Dermis microvascular lymphatic vessel endothelial cell (primary cell): ENCODE data around the gene PROCA1. TPM values are rescaled to one million over a fixed set of nuclear protein-coding genes. Genes with fewer than 3 reads are reported as not detected.

Source experiments
- DNase-seq, 2 donors: peaks; one replicate each; pipeline versions ENCODE4 v3.0.0 to v3.0.0-alpha.2; 2010; ENCODE audit warnings: low read depth in 2 of 2
- total RNA-seq: library from RNA; depleted of rRNA; stranded (reverse); fragments of >200 nt; gene quantifications from 2 replicates; pipeline ENCODE4 v1.2.1, GENCODE V29; 2014

The PROCA1 gene
- total RNA-seq, 1 donor from 2014 or later = 0.26 TPM

- peak; percentile 25 to 91 for DNase-seq
Measured at GRCh38 chr17:28710861-28711722, 596 bp downstream of the PROCA1 start.

GRCh38 chr17:28707339-28707720 lies 4.4 kb downstream of the PROCA1 start:
- no peak for DNase-seq

- DNase-seq = no peak
Measured at GRCh38 chr17:28706471-28707338, 5.0 kb downstream of the PROCA1 start.

GRCh38 chr17:28705728-28706334 lies 5.9 kb downstream of the PROCA1 start:
- no peak for DNase-seq

GRCh38 chr17:28705074-28705659 lies 6.5 kb downstream of the PROCA1 start:
- no peak for DNase-seq

GRCh38 chr17:28704219-28704858 lies 7.3 kb downstream of the PROCA1 start:
- DNase-seq = no peak

- DNase-seq = no peak
Measured at GRCh38 chr17:28703552-28704218, 8.0 kb downstream of the PROCA1 start.

GRCh38 chr17:28702752-28703150 lies 8.9 kb downstream of the PROCA1 start:
- DNase-seq = no peak

- DNase-seq = peak in 1 of 2 donors; percentile 20
Measured at GRCh38 chr17:28702026-28702751, 9.5 kb downstream of the PROCA1 start.

- no peak for DNase-seq
Measured at GRCh38 chr17:28700830-28701492, 10.7 kb downstream of the PROCA1 start.

GRCh38 chr17:28700278-28700677 lies 11.4 kb downstream of the PROCA1 start:
- DNase-seq = no peak

GRCh38 chr17:28698253-28698941 lies 13.3 kb downstream of the PROCA1 start:
- DNase-seq = no peak

- DNase-seq = no peak
Measured at GRCh38 chr17:28693869-28694268, 17.8 kb downstream of the PROCA1 start.

- no peak for DNase-seq
Measured at GRCh38 chr17:28689011-28689410, 22.7 kb downstream of the PROCA1 start.

GRCh38 chr17:28688481-28688880 lies 23.2 kb downstream of the PROCA1 start:
- DNase-seq = no peak

GRCh38 chr17:28686296-28686695 lies 25.4 kb downstream of the PROCA1 start:
- DNase-seq = no peak

GRCh38 chr17:28685366-28685765 lies 26.3 kb downstream of the PROCA1 start:
- no peak for DNase-seq

GRCh38 chr17:28684963-28685362 lies 26.7 kb downstream of the PROCA1 start:
- DNase-seq = no peak

- DNase-seq = no peak
Measured at GRCh38 chr17:28682655-28683054, 29.0 kb downstream of the PROCA1 start.
